SU-DHL-6 (cell line): Measurements from ENCODE around the gene CCDC134.
A peak's percentile ranks its signal among the peaks of the same experiment; 100 is the strongest.

ENCODE experiments used
- H2AFZ ChIP-seq: fragments of 200-600 bp; sonication (generic); 2 replicates; pipeline ENCODE4 v1.6.1; 2014; ENCODE audit warnings: low read depth, mild to moderate bottlenecking, moderate library complexity, mixed read lengths, antibody characterized with exemption, low read length; ENCODE audit not compliant: severe bottlenecking
- H3F3A ChIP-seq: fragments of 200-600 bp; shearing (Covaris generic); 2 replicates; pipeline ENCODE4 v1.6.0; 2016; ENCODE audit warnings: antibody characterized with exemption, mild to moderate bottlenecking; ENCODE audit not compliant: insufficient read depth
- H3K27ac ChIP-seq: fragments of 200-600 bp; sonication (generic); 2 replicates; pipeline ENCODE4 v1.5.1; 2016; ENCODE audit warnings: low read depth, mild to moderate bottlenecking, low read length, moderate library complexity, mixed read lengths
- H3K27me3 ChIP-seq: fragments of 200-600 bp; sonication (generic), shearing (Covaris generic); 2 replicates; pipeline ENCODE4 v1.6.0; 2014; ENCODE audit warnings: mild to moderate bottlenecking, low read length
- H3K36me3 ChIP-seq: fragments of 200-600 bp; sonication (generic); 2 replicates; pipeline ENCODE4 v1.6.1; 2014; ENCODE audit warnings: mild to moderate bottlenecking, low read length, mixed read lengths
- H3K4me2 ChIP-seq: fragments of 300-600, 200-600 bp; shearing (Covaris generic), sonication (generic); 2 replicates; pipeline ENCODE4 v1.6.0; 2014; ENCODE audit warnings: low read length, low read depth, mild to moderate bottlenecking; ENCODE audit not compliant: poor library complexity, severe bottlenecking
- H3K4me3 ChIP-seq: fragments of 200-600 bp; sonication (generic); 2 replicates; pipeline ENCODE4 v1.5.1; 2014; ENCODE audit warnings: antibody characterized with exemption, low read length, mild to moderate bottlenecking, mixed read lengths; ENCODE audit not compliant: insufficient read depth, poor library complexity, severe bottlenecking
- H3K79me2 ChIP-seq: fragments of 200-600 bp; sonication (generic); 2 replicates; pipeline ENCODE4 v1.6.1; 2014; ENCODE audit warnings: mild to moderate bottlenecking, low read length, moderate library complexity; ENCODE audit not compliant: insufficient read depth
- H3K9ac ChIP-seq: fragments of 200-600 bp; sonication (generic); 2 replicates; pipeline ENCODE4 v1.7.0; 2014; ENCODE audit warnings: mild to moderate bottlenecking, low read length
- H3K9me2 ChIP-seq: fragments of 200-600 bp; sonication (generic); replicated peaks from 2 replicates; pipeline ENCODE4 v1.6.1; 2014; ENCODE audit warnings: low read length; ENCODE audit not compliant: insufficient read depth
- H3K9me3 ChIP-seq: fragments of 200-600 bp; sonication (generic); 2 replicates; pipeline ENCODE4 v1.6.1; 2014; ENCODE audit warnings: low read length, mixed read lengths; ENCODE audit not compliant: insufficient read depth
- H4K20me1 ChIP-seq: fragments of 200-600 bp; sonication (generic); 2 replicates; pipeline ENCODE4 v1.6.1; 2014; ENCODE audit warnings: low read depth, mild to moderate bottlenecking, antibody characterized with exemption, low read length, moderate library complexity, mixed read lengths
- CTCF ChIP-seq: fragments of 200-600 bp; sonication (generic); IDR thresholded peaks from one replicate; pipeline ENCODE4 v1.5.1; 2017; ENCODE audit warnings: antibody characterized with exemption, mild to moderate bottlenecking, low read length, moderate library complexity; ENCODE audit not compliant: insufficient read depth, poor library complexity, severe bottlenecking
- EZH2phosphoT487 ChIP-seq: fragments of 200-600 bp; sonication (generic), shearing (Covaris generic); conservative IDR thresholded peaks from 2 replicates; pipeline ENCODE4 v1.6.1; 2018; ENCODE audit warnings: mild to moderate bottlenecking, antibody characterized with exemption, low read length, moderate library complexity, mixed read lengths

Gene CCDC134

GRCh38 chr22:41841085-41841712 lies 40.7 kb downstream of the CCDC134 start:
- no peaks in the 10 kb centered on the region for H3K9me3 ChIP-seq
- no peak overlapping the region for H3K4me3 ChIP-seq
- no peaks in the 10 kb centered on the region for H3K27me3 ChIP-seq
- TF ChIP-seq EZH2phosphoT487: no peak
- no peak for TF ChIP-seq CTCF
- no peaks in the 10 kb centered on the region for H3K9me2 ChIP-seq
- peak overlapping the region; percentile 15; the same call in 1 of the 2 replicates for H3K27ac ChIP-seq
- H3K4me2 ChIP-seq: peak overlapping the region; percentile 2
- no peak overlapping the region for H2AFZ ChIP-seq
- H3F3A ChIP-seq: peaks cover 7% of the 10 kb centered on the region; the same call in 1 of the 2 replicates
- peaks cover 98% of the 10 kb centered on the region for H3K79me2 ChIP-seq
- H3K36me3 ChIP-seq: peaks cover 24% of the 10 kb centered on the region
- peaks cover 7% of the 10 kb centered on the region for H4K20me1 ChIP-seq
- H3K9ac ChIP-seq: no peak overlapping the region

GRCh38 chr22:41842996-41843970 lies 42.8 kb downstream of the CCDC134 start:
- H3K4me2 ChIP-seq: peak overlapping the region; percentile 2
- H3K36me3 ChIP-seq: peaks cover 17% of the 10 kb centered on the region
- H3K79me2 ChIP-seq: peaks cover 98% of the 10 kb centered on the region

GRCh38 chr22:41844036-41844435 lies 43.6 kb downstream of the CCDC134 start:
- TF ChIP-seq CTCF (no peak), EZH2phosphoT487 (no peak)
- Histone ChIP-seq H3K9me2 (no peaks in the 10 kb centered on the region), H3K4me3 (no peak overlapping the region), H3K79me2 (peaks cover 98% of the 10 kb centered on the region), H3K27ac (peak overlapping the region; percentile 5), H3K36me3 (peaks cover 17% of the 10 kb centered on the region), H3F3A (peaks cover 9% of the 10 kb centered on the region; the same call in 1 of the 2 replicates), H3K4me2 (peak overlapping the region; percentile 7), H3K9ac (no peak overlapping the region), H2AFZ (no peak overlapping the region), H3K9me3 (no peaks in the 10 kb centered on the region), H3K27me3 (no peaks in the 10 kb centered on the region), H4K20me1 (peaks cover 7% of the 10 kb centered on the region)

More at GRCh38 chr22:41842996-41843970, 42.8 kb downstream of the CCDC134 start:
- Histone ChIP-seq H2AFZ (no peak overlapping the region), H3K4me3 (no peak overlapping the region), H3K9me3 (no peaks in the 10 kb centered on the region), H3K9me2 (no peaks in the 10 kb centered on the region), H4K20me1 (peaks cover 7% of the 10 kb centered on the region), H3F3A (peaks cover 9% of the 10 kb centered on the region; the same call in 1 of the 2 replicates), H3K9ac (no peak overlapping the region), H3K27ac (peak overlapping the region; percentile 10), H3K27me3 (no peaks in the 10 kb centered on the region)
- TF ChIP-seq EZH2phosphoT487 (no peak), CTCF (no peak)
